Measurements from ENCODE around the gene NAB1.
A peak's percentile ranks its signal among the peaks of the same experiment; 100 is the strongest.
"Not testable (repeated sequence)": the region's sequence is repeated elsewhere in the genome, so short reads cannot be mapped to it uniquely, and the experiment has no call there.

Gene NAB1

DNA sequence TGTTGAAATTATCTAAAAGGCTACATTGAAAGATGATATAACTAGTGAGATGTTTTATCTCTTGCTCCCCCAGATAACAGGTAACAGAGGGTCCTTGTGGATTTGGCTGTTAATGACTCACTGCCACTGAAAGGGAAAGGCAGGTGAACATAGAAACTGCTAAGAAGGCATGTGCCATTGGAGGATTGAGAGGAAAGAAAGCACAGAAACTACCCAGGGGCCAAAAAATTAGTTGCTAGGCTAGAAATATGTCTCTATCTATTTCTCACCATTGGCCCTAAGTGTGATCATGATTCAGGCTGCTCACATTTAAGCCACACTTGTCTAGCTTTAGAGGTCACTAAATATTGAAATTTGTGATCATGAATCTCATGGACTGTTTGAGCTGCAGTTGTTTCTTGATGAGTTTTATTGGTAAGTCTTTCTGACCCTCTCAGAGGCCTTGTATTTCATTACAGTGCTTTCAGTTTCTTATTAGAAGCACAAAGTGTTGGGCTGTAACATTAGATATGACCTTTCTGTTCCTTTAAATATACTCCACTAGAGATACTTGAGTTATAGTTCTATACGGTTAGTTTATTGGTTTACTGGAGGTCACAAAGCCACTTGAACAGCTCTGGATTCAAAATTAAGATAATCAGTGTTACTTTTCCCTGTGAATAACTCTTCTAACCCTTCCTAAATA is 26.2 kb downstream of the NAB1 start:
- DNase-seq, result no peak

DNA sequence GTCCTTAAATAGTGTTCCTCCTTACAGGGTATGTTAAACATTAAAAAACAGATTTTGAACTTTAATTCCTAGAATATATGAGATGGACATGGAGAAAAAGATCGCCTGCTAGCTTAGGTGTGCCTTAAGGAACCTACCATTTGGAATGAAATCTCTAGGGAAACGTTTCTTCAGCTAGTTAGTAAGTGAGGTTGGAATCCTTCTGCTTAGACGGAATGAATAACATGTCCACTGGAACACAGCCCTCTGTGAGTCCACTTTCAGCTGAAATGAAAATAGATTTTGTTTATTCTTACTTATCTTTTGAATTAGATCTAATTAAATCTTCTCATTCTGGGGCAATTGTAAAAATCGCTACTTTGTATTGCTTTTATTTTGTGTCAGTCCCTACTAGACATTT is 28.4 kb downstream of the NAB1 start:
- DNase-seq, result no peak

DNA sequence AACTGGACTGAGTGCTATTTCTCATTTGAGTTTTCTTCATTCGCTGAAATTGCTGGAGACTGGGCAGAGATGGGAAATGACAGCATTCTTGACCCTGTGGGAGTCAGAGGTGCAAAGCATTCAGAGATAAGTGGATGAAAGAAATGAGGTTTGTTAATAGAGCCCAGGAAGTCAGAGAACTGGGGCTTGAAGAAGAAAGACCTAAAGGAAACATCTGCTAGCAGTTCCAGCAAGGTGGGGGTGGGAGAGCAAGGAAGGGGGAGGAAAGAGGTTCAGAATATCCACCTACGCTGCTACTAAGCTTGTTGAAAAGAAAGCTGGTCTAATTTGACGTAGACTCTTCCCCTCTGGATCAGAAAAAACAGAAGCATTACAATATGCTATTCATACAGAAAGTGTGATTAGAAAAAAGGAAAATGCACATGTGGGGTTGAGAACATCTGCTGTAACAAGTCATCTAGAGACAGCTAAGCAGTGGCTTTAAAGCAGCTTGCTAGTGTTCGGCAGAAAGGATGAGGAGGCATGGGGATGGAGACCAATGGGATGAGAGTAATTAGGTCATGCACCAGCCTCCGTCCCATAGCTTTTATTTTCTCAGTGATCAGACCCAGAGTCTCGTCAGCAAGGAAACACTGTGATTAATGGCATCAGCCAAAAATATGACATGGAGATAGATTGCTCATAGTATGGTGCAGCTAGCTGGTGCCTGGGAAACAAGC is 29.7 kb downstream of the NAB1 start:
- peak; percentile 91 for DNase-seq

DNA sequence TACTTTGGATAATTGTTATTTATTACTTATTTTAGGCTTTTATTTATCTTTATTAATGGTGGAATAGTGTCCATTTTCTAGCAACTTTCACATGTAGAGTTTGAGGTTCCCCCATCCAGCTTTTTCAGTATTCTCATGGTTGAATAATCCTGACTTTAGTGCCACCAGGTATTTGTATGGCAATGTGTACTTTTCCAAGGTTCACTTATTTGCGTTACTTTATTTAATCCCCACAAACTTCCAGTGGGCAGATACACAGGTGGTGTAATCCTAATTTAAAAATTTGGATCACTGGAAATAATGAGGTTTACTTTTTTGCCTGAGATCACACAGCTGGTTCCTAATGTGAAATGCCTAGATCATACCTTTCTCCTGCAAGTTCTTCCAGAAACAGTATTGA is 30.5 kb downstream of the NAB1 start:
- no peak for DNase-seq

DNA sequence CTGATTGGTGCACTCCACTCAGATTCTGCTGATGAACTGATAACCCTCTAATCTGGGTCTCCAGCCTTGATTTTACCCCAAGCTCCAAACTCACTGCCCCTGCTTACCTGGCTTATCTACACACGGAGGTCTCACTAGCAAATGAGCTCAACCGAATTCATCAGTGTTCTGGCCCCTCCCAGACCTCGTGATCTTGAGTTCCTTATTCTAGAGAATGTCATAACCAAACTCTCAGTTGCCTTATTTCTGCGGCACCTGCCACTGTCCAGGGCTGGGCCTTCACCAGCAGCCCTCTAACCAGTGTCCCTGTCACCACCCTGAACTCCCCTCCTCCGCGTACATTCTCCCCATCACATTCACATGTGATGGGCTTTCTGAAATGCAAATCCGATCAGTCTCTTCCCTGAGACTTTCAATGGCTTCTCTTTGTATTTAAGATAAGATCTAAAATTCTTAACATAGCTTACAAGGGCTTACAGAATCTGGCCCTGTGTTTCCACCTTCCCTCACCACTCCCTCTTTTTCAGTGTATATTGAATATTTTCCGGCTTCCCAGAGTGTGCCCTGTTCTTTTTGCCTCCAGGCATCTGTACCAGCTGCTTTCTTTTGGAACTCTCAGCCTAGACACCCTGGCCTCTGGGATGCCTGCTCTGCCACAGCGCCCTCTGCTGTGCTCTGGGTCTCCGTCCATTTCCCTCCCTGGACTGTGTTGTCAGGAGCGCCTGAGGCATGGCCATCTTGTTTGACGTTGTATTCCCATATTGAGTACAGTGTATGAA is 31.1 kb downstream of the NAB1 start:
- peak; percentile 63 for DNase-seq

DNA sequence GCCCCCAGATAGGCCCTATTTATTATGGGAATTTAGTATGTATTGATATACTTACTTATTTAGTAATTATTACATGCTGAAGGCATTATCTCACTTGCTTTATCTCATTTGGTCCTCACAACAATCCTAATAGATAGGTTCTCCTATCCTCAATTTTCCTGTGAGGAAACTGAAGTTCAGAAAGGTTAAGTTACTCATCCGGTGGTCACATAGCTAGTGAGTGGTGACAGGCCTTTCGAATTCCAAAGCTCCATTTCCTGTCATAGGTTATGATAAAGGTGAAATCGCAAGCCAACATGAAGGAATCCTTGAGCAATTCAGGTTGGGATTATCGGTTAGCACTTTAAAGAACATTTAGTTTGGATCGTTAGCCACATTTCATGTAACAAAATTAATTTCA is 33.3 kb downstream of the NAB1 start:
- no peak for DNase-seq

DNA sequence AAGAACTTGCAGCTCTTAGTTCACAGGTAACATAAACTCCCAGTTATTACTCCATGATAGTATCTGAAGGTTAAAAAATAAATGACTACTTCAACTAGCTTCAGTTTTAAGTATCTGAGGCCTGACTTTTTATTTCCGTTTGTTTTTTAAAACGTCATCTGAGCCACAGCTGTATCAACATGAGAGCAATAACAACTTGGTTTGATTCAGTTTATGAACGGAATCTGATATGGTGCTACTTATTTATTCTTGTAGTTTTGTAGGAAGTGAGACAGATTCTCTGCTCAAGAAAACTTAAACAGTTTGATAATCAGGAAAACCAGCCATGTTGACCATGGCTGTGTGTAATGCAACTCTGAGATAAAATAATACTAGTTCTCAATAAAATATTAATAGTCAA is 34.9 kb downstream of the NAB1 start:
- DNase-seq, result no peak

DNA sequence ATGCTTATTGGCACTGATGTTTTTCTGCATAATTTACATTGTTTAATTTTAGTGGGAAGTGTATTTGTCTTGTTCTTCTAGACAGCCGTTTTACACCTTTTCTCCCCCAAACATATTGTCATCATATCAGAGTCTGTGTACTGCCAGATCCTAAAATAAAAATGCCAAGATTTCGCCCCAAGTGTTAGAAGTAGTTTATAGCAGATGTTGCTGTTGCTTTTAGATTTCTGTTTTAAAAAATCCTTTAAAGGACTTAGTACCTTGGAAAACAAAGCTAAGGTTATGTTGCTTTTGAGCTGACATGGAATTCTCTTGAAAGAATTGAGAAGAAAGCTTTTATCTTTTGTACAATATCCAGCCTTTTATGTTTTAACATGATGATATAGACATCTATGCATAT is 36.0 kb downstream of the NAB1 start:
- DNase-seq, result no peak

DNA sequence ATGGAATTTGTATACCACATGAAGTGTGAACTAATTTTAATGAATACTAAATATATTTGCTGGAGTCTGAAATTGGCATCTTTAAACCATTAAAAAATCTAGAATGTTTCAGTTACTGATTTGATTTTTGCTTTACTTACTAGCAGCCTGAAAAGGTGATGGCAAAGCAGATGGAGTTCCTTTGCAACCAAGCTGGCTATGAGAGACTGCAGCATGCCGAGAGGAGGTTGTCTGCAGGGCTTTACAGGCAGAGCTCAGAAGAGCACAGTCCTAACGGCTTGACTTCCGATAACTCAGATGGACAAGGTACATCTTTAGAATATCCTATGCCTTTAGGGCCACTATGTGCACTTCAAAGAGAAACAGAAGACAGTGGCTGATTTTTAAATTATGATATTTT is 36.5 kb downstream of the NAB1 start:
- DNase-seq, result no peak

DNA sequence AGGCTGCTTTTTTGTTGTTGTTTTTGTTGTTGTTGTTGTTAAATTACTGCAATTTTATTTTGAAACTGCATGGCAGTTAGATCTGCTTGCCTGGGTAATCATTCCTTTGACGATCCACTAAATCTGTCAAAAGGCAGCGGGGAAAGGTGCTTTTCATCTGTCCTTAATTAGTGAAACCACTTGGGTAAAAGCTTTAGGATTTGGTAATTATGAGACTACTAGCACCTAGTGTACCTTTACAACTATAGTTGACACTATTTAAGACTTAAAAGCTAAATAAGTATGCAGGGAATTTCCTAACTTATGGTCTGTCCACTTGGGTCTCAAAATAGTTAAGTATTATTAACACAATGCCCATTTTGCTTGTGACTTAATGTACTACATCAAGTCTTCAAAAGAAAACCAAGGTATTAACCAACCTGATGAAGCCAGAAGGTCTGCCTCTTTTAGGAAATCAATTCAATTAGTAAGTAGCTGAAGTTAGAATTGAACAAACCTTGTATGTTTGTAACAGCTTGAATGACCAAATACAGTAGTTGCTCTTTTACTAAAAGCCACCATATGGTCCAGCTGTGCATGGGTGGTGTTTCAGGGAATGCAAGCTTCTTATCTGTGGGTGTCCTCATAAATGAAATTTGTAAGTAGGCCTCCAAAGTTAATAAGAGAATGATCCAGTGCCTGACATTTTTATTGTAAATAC is 44.8 kb downstream of the NAB1 start:
- DNase-seq, result peak; percentile 80

DNA sequence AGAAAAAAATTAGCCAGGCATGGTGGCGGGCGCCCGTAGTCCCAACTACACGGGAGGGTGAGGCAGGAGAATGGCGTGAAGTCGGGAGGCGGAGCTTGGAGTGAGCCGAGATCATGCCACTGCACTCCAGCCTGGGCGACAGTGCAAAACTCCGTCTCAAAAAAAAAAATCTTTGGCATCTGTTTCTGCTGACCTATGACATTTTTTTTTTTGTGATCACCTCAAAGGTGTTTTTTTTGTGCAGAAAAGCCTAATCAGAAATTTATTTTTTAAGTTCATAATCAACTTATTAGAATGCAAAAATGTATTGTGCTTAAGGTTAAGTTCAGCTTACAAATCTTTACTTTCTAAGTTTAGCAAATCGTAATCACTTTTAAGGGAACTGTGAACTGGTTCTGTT is 45.6 kb downstream of the NAB1 start:
- no peak for DNase-seq

DNA sequence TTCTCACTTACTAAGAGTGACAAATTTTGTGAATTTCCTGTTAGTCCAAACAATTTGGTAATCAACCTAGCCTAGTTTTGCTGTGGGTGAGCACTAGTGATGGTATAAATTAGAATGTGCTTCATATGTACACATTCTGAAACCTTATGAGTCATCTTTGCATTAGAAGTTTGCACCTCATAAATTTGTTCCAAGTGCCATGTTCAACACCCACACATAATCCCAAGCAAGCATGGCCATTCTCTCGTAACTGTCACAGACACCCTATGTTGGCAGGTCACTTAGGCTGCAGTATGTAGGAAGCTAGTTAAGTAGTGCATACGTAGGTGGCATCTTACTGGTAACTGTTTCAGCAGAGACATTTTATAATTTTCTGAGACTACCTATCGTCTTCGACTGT is 46.9 kb downstream of the NAB1 start:
- DNase-seq, result peak; percentile 87

DNA sequence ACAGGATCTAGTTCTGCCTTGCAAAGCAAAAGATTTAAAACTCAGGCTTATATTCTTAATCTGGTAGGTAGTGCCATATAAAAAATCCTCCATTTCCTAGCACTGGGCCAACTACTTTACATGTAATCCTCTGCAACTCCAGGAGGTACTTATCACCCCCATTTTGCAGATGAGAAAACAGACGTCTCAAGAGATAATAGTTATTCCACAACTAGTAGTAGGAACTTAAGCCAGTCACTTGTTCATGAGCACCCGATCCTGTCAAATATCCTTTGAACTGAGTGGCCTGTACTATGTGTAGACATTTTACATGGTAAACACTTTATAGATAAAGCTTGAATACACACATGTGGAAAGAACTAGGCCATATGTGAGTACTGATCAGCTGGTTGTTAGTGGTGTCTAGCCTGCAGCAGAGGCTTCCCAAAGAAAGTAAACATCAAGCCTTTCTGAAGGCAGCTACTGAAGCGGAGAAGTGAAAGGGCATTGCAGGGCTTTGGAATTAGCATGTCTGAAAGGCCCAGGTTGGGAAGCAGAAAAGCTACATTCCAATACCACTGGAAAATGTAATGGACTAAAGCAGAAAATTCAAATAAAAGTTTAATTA is 48.0 kb downstream of the NAB1 start:
- DNase-seq, result no peak

DNA sequence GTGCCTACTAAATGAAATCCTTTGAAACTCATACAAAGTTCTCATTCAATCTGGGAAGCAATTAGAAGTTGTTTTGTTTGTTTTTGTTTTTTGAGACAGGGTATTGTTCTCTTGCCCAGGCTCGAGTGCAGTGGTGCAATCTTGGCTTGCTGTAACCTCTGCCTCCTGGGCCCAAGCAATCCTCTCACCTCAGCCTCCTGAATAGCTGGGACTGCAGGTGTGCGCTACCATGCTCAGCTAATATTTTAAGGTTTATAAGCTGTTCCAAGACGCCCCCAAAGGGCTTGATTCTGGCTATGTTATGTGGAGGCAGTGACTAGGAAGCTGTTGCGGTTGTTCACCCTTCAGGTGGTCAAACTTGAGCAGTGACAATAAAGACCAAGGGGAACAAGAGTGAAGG is 48.5 kb downstream of the NAB1 start:
- DNase-seq, result no peak

DNA sequence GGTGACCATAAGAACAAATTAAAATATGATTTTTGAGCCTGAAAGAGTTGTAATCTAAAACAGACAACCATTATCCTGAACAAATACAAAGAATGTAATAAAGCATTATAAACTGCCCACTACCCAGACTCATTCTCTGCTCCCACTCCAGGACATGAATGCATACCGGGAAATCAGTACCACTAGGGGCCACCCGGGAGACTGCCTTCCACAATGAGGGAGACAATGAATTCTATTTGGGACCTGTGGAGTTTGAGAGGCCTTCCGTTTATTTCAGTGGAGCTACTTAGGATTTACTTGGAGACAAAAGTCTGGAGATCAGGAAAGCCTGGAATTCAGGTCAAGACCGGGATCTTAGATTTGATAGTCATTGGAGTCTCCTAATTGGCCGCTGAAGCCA is 50.0 kb downstream of the NAB1 start:
- DNase-seq, result no peak

DNA sequence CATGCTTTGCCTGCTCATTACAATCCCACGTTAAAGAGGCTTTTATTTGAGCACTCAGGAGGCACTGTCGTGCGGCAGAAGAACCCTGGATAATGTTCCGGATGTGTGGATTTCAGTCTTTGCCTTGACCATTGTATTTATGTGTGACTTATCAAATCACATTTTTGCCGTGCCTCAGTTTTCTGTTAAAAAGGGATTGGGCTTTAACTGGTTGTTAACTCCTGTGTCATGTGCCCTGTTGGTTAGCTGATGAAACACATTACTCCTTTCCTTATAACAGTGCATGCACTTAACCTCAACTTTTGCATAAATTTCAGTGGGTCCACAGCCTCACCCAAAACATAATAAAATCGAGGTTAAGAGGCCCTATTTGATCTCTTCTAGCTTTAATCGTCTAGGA is 52.7 kb downstream of the NAB1 start:
- DNase-seq, result no peak

DNA sequence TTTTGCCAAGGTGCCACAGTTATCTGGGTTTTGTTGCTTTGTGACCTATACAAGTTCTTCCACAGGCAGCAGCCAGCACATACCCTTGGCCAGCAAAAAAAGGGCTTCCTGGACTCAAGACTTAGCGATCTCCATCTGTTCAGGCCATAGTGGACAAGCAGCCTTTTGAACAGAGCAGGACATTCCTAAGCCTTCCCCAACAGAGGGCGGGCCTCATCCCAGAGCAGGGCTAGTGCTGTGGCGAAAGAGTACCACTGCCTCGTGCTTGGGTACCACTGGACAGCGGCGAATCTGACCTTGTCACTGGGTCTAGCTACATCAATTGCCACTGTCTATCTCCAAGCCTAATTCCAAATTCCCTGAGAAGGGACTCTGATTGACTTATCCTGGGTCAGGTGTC is 56.4 kb downstream of the NAB1 start:
- DNase-seq, result no peak

DNA sequence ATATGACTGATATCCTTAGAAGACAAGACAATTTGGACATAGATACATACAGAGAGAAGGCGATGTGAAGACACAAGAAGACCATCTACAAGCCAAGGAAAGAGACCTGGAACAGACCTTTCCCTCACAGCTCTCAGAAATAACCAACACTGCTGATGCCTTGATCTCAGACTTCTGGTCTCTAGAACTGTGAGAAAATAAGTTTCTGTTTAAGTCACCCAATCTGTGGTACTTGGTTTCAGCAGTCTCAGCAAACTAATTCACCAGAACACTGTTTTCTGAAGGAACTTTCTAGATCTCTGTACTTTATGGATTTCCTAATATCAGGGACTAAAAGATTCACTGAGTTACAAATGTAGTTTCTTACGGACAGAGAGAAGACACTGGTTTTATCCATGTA is 58.8 kb downstream of the NAB1 start:
- peak; percentile 55 for DNase-seq

DNA sequence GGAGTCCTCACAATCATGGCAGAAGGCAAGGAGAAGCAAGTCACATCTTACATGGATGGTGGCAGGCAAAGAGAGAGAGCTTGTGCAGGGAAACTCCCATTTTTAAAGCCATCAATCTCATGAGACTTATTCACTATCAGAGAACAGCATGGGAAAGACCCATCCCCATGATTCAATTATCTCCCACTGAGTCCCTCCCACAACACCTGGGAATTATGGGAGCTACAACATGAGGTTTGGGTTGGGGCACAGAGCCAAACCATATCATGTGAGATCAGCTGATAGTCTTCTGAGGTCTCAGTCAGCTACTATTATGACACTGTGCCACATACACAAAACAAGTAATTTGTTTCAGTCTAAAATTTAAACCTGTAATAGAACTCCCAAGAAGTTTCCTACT is 59.8 kb downstream of the NAB1 start:
- not testable (repeated sequence) for DNase-seq

DNA sequence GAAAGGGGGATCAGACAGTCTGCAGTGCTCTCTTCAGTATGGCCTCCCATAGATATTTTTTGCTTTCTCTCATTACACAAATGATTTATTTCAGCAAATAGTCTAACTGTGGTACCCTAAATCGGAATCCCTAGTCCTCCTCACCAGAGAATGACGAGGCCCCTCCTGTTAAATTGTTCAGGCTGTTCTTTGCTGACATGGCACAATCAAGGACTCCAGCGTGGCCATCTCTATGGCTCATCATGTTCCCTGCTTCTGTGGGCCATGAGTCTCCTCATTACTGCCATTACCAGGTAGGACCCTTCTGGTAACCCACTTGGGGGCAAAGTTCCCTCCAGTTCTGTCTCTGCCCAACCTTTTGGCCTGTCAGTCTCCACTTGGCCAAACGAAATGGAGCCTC is 62.2 kb downstream of the NAB1 start:
- no peak for DNase-seq

DNA sequence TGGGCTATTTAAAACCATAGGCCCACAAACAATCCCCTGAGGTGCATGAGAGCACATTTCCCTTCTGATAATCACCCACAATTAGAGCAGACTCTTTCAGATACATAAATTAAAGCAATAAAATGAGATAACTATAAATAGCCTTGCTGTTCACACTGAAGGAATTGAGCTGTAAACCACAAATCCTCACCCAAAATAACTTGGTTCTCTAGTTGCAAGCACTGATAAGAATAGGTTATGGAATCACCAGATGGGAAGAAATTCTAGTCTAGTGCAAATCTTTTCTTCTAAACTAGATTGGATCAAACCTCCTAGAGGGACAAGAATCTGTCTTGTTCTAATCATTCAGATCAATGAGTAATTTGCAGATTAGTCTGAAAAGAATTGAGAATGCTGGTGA is 64.6 kb downstream of the NAB1 start:
- DNase-seq, result no peak

DNA sequence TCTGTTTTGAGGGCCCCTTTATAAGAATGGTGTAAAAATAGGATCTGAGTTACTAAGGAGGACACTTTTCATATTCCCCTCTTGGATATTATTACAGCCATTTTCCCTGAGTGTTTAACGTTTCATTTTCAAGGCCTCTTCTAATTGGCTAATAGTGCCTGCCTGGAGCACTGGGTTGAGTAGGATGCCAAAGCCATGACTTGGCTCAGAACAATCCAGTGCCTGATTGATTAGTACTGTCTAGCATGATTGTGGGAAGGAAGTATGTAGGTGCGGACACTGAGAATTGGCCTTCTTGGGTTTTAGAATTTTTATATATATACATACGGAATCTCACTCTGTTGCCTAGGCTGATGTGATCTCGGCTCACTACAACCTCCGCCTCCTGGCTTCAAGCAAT is 66.1 kb downstream of the NAB1 start:
- no peak for DNase-seq

DNA sequence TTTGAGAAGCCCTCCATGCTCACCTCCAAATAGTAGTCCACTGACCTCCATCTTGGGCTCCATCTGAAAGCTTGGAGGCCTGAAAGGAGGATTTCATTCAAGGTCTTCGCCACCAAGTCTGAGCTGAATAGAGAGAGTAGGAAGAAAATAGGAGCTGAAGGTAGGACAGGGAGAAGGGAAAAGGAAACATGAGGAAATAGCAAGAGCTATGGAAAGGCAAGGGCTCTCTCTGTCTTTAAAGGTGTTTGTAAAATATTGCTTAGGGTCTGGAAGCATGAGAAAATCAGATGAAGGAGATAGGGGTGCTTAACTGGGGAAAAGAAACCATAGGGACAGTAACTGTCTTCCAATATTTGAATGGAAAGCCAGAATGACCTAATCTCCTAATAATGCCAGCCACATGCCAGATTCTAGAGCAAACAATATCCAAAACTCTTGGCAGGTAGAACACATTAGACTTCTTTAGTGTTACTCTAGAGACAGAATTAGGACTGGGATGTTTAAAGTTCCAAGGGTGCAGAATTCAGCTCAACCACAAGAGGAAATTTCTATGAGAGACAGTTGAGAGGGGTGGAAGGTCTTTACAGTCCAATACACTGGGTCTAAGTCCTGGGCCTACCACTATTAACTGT is 67.4 kb downstream of the NAB1 start:
- DNase-seq, result no peak
